Common myeloid progenitor, CD34-positive (primary cell): ENCODE measurements around the gene RPF1.
A peak's percentile ranks its signal among the peaks of the same experiment; 100 is the strongest.

Experiments
- CTCF ChIA-PET: fragments of 350-600 bp; sonication (Branson Sonifier 250); formaldehyde crosslinking; loops from one replicate; lab custom pipeline; 2021; ENCODE audit warnings: antibody characterized with exemption; lab: Charles Lee
- POLR2A ChIA-PET: fragments of 350-600 bp; sonication (Branson Sonifier 250); formaldehyde crosslinking; loops from one replicate; lab custom pipeline; 2021; ENCODE audit warnings: antibody characterized with exemption; lab: Charles Lee
- DNase-seq, 3 donors: peaks; one replicate each; pipeline versions ENCODE4 v3.0.0 to v3.0.0-alpha.2; 2013
- H3K27ac ChIP-seq, 2 experiments: 1 replicate in 1 of 2; 2 replicates in 1 of 2; pipeline ENCODE4 v1.7.0; 2013; ENCODE audit warnings: inconsistent platforms in 2 of 2, low read length in 2 of 2, mild to moderate bottlenecking in 2 of 2, low read depth in 1 of 2, moderate library complexity in 1 of 2; ENCODE audit not compliant: severe bottlenecking in 2 of 2, insufficient read depth in 1 of 2, poor library complexity in 1 of 2
- H3K27me3 ChIP-seq, 5 experiments: replicated peaks in 2 of 5; 1 replicate in 3 of 5; 2 replicates in 2 of 5; pipeline versions ENCODE4 v1.6.1 to v1.7.0; 2013; ENCODE audit warnings: low read length in 4 of 5, mild to moderate bottlenecking in 2 of 5, moderate library complexity in 2 of 5, inconsistent platforms in 1 of 5; ENCODE audit not compliant: insufficient read depth in 5 of 5, control insufficient read depth in 4 of 5
- H3K36me3 ChIP-seq, 4 experiments: 1 replicate in 2 of 4; 2 replicates in 2 of 4; pipeline versions ENCODE4 v1.6.1 to v1.7.0; 2013; ENCODE audit warnings: low read length in 3 of 4, control low read depth in 1 of 4, mild to moderate bottlenecking in 1 of 4; ENCODE audit not compliant: control insufficient read depth in 4 of 4, insufficient read depth in 4 of 4
- H3K4me1 ChIP-seq, 4 experiments: 1 replicate in 3 of 4; 2 replicates in 1 of 4; pipeline versions ENCODE4 v1.6.1 to v1.7.1; 2013; ENCODE audit warnings: low read length in 3 of 4, mild to moderate bottlenecking in 3 of 4, control low read depth in 1 of 4, inconsistent platforms in 1 of 4, moderate library complexity in 1 of 4; ENCODE audit not compliant: control insufficient read depth in 4 of 4, insufficient read depth in 4 of 4; ENCODE audit errors: control extremely low read depth in 1 of 4
- H3K4me3 ChIP-seq, 7 experiments: 1 replicate in 4 of 7; 2 replicates in 3 of 7; pipeline versions ENCODE4 v1.5.1 to v1.7.0; 2013; ENCODE audit warnings: mild to moderate bottlenecking in 7 of 7, low read length in 6 of 7, moderate library complexity in 6 of 7, inconsistent platforms in 2 of 7, low read depth in 2 of 7, control low read depth in 1 of 7; ENCODE audit not compliant: insufficient read depth in 4 of 7, control insufficient read depth in 1 of 7; ENCODE audit errors: extremely low read depth in 1 of 7
- H3K9me3 ChIP-seq, 5 experiments: 1 replicate in 4 of 5; 2 replicates in 1 of 5; pipeline versions ENCODE4 v1.6.1 to v1.7.1; 2013; ENCODE audit warnings: low read length in 4 of 5, mild to moderate bottlenecking in 2 of 5, inconsistent platforms in 1 of 5, low read depth in 1 of 5, moderate library complexity in 1 of 5; ENCODE audit not compliant: control insufficient read depth in 4 of 5, insufficient read depth in 2 of 5; ENCODE audit errors: control extremely low read depth in 1 of 5
- WGBS: methylation state at CpG from one replicate; pipeline ENCODE4 v1.1.5; 2013; ENCODE audit not compliant: insufficient coverage; 5-methylcytosine and 5-hydroxymethylcytosine counted together

Gene RPF1

GRCh38 chr1:84489766-84490165, 10.7 kb downstream of the RPF1 start:
- H3K27ac ChIP-seq = no peak overlapping the region
- ChIA-PET CTCF (interaction anchor here (1.0 to 1.7 kb wide), 2 partner anchors 11 to 14 kb away, joined by 3 to 5 read pairs; no protein-coding TSS in a partner anchor), POLR2A (no interaction called here)
- WGBS = no CpG with 5 or more reads among the region's 2 CpGs
- no peak overlapping the region for H3K4me3 ChIP-seq
- DNase-seq = no peak
- no peaks in the 10 kb centered on the region for H3K9me3 ChIP-seq
- no peaks in the 10 kb centered on the region for H3K4me1 ChIP-seq
- H3K36me3 ChIP-seq = peaks cover 35 to 63% (median 51%) of the 10 kb centered on the region in 4 experiments
- H3K27me3 ChIP-seq = no peaks in the 10 kb centered on the region

- no CpG with 5 or more reads among the region's 1 CpG for WGBS
Measured at GRCh38 chr1:84492726-84493125, 13.7 kb downstream of the RPF1 start.

GRCh38 chr1:84493747-84494146, 14.7 kb downstream of the RPF1 start:
- CTCF ChIA-PET = interaction anchor here (0.6 to 1.5 kb wide), 3 partner anchors 10 to 448 kb away, joined by 3 read pairs; no protein-coding TSS in a partner anchor
- H3K36me3 ChIP-seq = peaks cover 35 to 80% (median 60%) of the 10 kb centered on the region in 4 experiments
- POLR2A ChIA-PET = no interaction called here
- no CpG with 5 or more reads among the region's 1 CpG for WGBS
- H3K4me1 ChIP-seq = peaks cover 0 to 7% (median 0%) of the 10 kb centered on the region in 4 experiments
- H3K27me3 ChIP-seq = no peaks in the 10 kb centered on the region
- no peak overlapping the region for H3K4me3 ChIP-seq
- DNase-seq = no peak
- no peak overlapping the region for H3K27ac ChIP-seq
- H3K9me3 ChIP-seq = no peaks in the 10 kb centered on the region

More at GRCh38 chr1:84492726-84493125, 13.7 kb downstream of the RPF1 start:
- ChIA-PET POLR2A (no interaction called here), CTCF (interaction anchor here (1.0 to 2.4 kb wide), 3 partner anchors 8 to 13 kb away, joined by 3 to 9 read pairs (median 4); no protein-coding TSS in a partner anchor)
- no peaks in the 10 kb centered on the region for H3K9me3 ChIP-seq
- H3K27me3 ChIP-seq = no peaks in the 10 kb centered on the region
- H3K4me1 ChIP-seq = peaks cover 0 to 3% (median 0%) of the 10 kb centered on the region in 4 experiments
- peaks cover 29 to 70% (median 53%) of the 10 kb centered on the region in 4 experiments for H3K36me3 ChIP-seq
- DNase-seq = no peak
- no peak overlapping the region for H3K4me3 ChIP-seq
- H3K27ac ChIP-seq = no peak overlapping the region

GRCh38 chr1:84496498-84496897, 17.4 kb downstream of the RPF1 start:
- H3K4me3 ChIP-seq = no peak overlapping the region
- DNase-seq = no peak
- WGBS = no CpG with 5 or more reads among the region's 3 CpGs
- H3K36me3 ChIP-seq = peaks cover 30 to 87% (median 52%) of the 10 kb centered on the region in 4 experiments
- H3K9me3 ChIP-seq = no peaks in the 10 kb centered on the region
- ChIA-PET POLR2A (no interaction called here), CTCF (no interaction called here)
- H3K4me1 ChIP-seq = peaks cover 0 to 7% (median under 1%) of the 10 kb centered on the region in 4 experiments
- H3K27ac ChIP-seq = no peak overlapping the region
- no peaks in the 10 kb centered on the region for H3K27me3 ChIP-seq

DNA sequence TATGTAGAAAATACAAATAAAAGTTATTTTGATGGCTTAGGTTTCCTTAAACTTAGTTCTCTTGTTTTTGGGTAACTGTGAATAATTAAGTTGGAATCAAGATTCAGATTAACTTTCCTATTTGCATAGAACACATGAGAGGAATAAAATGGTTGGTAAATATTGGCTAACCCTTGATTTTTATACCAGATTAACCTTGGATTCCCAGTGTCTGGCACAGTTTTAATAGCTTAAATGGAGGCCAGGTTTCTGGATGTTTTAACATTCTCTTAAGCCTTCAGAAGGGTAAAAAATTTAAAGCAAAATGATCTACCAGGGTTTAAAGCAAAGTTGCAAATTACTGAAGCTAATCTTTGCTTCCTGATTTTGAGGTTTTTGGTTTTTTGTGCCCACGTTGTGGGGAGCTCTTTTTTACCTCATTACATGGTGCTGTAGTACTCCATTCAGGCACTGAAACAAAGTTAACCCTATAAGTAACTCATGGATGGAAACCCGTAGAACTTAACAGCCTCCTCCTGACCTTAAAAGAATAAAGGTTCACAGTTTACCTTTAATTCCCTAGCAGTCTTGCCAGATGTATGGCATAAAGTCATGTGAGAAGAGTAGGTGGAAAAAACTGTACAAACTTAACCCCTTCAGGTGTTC, 18.7 kb downstream of the RPF1 start:
- Histone ChIP-seq H3K4me1 (peaks cover 0 to 8% (median under 1%) of the 10 kb centered on the region in 4 experiments), H3K27ac (no peak overlapping the region), H3K9me3 (no peaks in the 10 kb centered on the region), H3K27me3 (no peaks in the 10 kb centered on the region), H3K36me3 (peaks cover 25 to 78% (median 47%) of the 10 kb centered on the region in 4 experiments), H3K4me3 (no peak overlapping the region)
- POLR2A ChIA-PET = no interaction called here
- DNase-seq = peak in 2 of 3 donors; percentile 59 to 63
- CTCF ChIA-PET = no interaction called here
- WGBS = no CpG with 5 or more reads among the region's 2 CpGs

DNA sequence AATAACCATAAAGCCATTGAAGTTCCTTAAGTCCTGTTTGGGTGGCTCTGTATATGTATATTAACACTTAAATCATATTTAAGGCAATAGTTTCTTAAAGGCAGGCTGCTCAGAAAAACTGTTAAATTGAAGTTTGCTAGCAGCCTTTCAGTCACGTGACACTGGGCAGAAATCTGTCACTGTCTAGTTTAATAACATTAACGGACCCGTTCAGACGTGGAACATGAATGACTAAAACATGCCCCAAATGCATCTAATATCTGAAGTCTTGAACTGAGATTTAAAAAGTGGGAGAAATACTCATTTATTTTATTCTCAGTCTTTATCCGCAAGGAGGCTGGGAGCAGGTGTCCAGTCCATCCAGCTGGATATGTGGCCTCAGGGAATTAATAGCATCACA, 23.9 kb downstream of the RPF1 start:
- no peak overlapping the region for H3K27ac ChIP-seq
- H3K36me3 ChIP-seq = peaks cover 12 to 32% (median 21%) of the 10 kb centered on the region in 4 experiments
- H3K9me3 ChIP-seq = no peaks in the 10 kb centered on the region
- H3K4me1 ChIP-seq = peaks cover 7 to 33% (median 24%) of the 10 kb centered on the region in 4 experiments
- 82% methylated on average over 5 of the region's 5 CpGs for WGBS
- ChIA-PET POLR2A (interaction anchor here (0.6 kb wide), 1 partner anchor 18 kb away, joined by 4 read pairs; no protein-coding TSS in a partner anchor), CTCF (interaction anchor here (1.0 to 4.1 kb wide), 3 partner anchors 13 to 40 kb away, joined by 4 to 21 read pairs (median 5); partner anchors contain the start of gene RPF1)
- DNase-seq = no peak
- H3K4me3 ChIP-seq = no peak overlapping the region
- no peaks in the 10 kb centered on the region for H3K27me3 ChIP-seq
